ENCODE measurements around the gene CAMTA1.

Gene CAMTA1

DNA sequence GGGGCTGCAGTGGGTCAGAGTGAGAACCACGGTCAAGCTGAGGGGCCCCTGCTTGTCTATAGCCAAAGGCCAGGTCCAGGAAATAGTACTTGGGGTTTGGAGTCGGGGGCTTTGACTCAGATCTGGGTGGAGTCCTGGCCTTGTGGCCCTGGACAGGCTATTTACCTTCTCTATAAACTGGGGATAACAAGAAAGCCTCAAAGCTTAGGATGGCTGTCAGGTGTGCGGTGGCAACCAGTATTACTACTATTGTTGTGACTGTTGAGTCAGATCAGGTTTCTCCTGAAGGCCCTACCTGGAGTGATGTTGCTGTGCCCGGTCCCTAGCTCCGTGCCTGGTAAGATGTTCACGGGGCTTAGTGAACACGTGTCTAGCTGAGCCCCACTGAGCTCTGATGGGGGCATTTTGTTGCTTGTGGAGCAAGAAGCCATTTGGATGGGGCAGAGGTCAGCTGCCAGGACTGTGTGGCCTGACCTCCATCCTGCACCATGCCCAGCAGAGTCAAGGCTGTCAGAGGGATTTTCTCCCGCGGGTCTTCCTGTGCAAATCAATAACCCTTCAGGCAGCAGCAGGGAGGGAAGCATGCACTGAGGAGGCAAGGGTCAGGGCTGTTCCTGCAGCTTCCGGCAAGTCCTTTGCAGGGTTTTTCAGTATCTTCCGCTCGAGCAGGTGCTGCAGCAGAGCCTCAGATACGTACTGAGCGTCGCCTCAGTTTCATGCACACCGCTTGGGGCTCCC is 170.3 kb downstream of the CAMTA1 start:
- no peak for TF ChIP-seq CTCF (conservative IDR thresholded peaks at IDR 0.05; ENCODE audit: low read length)
- DNase-seq (ENCODE audit: low read depth): no peak
- H3K4me3 ChIP-seq (ENCODE audit: low read length): no peak overlapping the region

DNA sequence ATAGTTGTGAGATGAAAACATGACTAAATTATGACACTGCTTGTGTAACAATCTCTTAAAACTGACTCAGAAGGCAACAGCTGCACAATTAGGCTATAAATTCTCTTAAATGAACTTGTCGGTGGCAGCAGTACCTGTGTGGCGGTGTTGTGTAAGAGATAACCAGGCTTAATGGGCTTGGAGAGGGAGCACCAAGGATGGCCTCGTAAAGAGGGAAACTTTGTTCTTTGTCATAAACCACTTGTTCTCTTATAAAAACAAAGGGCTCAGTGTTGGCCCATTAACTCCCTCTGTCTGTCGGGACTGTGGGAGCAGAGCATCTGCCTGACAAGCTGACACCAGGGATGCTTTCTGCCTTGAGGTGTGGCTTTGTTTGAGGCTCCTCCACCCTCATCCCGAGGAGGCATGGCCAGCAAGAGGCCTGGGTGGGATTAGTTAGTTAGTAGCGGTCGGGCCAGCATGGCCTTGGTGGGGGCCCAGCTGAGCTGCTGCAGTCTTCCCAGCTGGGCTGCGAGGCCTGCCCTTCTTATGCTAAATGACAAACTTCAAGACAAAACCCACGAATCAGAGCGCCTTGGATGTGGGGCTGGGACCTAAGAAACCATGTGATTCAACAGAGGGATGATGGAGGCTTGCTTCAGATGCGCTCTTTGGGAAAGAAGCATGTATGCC is 171.4 kb downstream of the CAMTA1 start:
- no peak for DNase-seq (ENCODE audit: low read depth)
- no peak overlapping the region for H3K4me3 ChIP-seq (ENCODE audit: low read length)
- no peak for TF ChIP-seq CTCF (conservative IDR thresholded peaks at IDR 0.05; ENCODE audit: low read length)

- TF ChIP-seq CTCF (conservative IDR thresholded peaks at IDR 0.05; ENCODE audit: low read length): no peak
- DNase-seq (ENCODE audit: low read depth): no peak
- H3K4me3 ChIP-seq (ENCODE audit: low read length): no peak overlapping the region
These were observed 172.1 kb downstream of the CAMTA1 start for GRCh38 chr1:6957341-6957740.

DNA sequence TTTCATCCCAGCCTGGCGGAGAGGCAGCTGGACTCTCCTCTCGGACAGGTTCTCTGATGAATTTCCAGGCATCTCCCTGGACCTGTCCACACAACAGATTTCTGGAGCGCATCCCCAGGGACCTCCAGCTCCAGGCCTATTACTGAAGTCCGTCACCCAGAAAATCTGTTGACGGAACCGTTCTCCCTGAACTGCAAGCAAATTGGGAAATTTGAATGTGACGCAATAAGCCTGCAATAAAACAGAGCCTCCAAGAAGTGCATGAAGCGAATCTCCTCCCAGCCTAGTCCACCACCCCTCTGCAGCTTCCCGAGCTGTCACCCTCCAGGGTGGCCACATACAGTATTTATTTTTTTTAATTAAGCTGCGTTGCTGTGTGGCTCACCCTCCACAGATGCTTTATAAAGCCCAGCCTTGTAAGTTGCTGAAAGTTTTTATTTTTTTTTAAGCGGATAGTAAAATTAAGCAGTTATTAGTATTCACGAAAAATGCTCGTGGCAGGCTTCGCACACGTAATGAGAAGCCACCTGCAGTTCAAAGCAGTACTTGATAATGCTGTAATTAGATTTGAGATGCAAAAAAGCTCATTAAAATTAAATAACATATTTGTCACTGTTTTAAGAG is 173.3 kb downstream of the CAMTA1 start:
- H3K4me3 ChIP-seq (ENCODE audit: low read length): no peak overlapping the region
- no peak for DNase-seq (ENCODE audit: low read depth)
- TF ChIP-seq CTCF (conservative IDR thresholded peaks at IDR 0.05; ENCODE audit: low read length): no peak

GRCh38 chr1:6959491-6959890 is 174.2 kb downstream of the CAMTA1 start:
- TF ChIP-seq CTCF (conservative IDR thresholded peaks at IDR 0.05; ENCODE audit: low read length): no peak
- no peak overlapping the region for H3K4me3 ChIP-seq (ENCODE audit: low read length)
- no peak for DNase-seq (ENCODE audit: low read depth)

DNA sequence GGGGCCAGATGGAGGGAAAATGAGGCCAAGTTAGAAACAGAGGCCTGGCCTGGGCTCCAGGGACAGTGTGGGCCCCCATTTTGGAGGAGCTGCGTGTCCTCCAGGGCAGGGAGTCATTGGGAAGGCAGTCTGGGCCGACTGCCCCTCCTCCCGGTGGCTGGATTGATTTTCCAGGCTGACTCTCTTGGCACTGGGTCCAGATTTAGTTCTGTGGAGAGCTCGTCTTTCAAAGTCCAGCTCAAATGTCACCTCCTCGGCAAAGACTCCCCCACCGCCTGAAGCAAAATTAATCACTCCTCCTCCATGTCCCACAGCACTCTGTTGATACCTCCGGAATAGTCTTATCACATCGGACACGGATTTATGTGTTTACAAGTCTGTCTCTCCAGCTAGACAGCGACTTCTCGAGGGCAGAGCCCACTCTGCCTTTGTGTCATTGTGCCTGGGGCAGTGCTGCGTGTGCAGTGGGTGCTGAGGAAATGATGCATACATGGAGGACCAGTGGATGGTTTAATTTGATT is 175.1 kb downstream of the CAMTA1 start:
- DNase-seq (ENCODE audit: low read depth): peak; percentile 28
- TF ChIP-seq CTCF (conservative IDR thresholded peaks at IDR 0.05; ENCODE audit: low read length): no peak
- no peak overlapping the region for H3K4me3 ChIP-seq (ENCODE audit: low read length)
